ENCODE data around the gene SLCO2B1. TPM values are rescaled to one million over a fixed set of nuclear protein-coding genes. Genes with fewer than 3 reads are reported as not detected.
A peak's percentile ranks its signal among the peaks of the same experiment; 100 is the strongest.

The SLCO2B1 gene
- total RNA-seq, 1 donor from 2014 or later = 19.2 TPM

GRCh38 chr11:75203138-75203537 lies 52.2 kb downstream of the SLCO2B1 start:
- Mint-ChIP-seq H3K36me3 (ENCODE audit: low read depth) (no peaks in the 10 kb centered on the region), H3K27me3 (ENCODE audit: low read depth) (peaks cover 20% of the 10 kb centered on the region), H3K4me3 (ENCODE audit: unreplicated experiment) (no peak overlapping the region), H3K9me3 (ENCODE audit: low read depth) (no peaks in the 10 kb centered on the region), H3K27ac (ENCODE audit: unreplicated experiment) (no peak overlapping the region), H3K4me1 (ENCODE audit: low read depth) (no peaks in the 10 kb centered on the region)
- TF ChIP-seq CTCF (IDR thresholded peaks at IDR 0.05) = no peak
- no peak for DNase-seq (ENCODE audit: low spot score)

GRCh38 chr11:75203641-75204011 lies 52.7 kb downstream of the SLCO2B1 start:
- DNase-seq (ENCODE audit: low spot score) = no peak
- Mint-ChIP-seq H3K27ac (ENCODE audit: unreplicated experiment) (no peak overlapping the region), H3K4me1 (ENCODE audit: low read depth) (no peaks in the 10 kb centered on the region), H3K36me3 (ENCODE audit: low read depth) (no peaks in the 10 kb centered on the region), H3K4me3 (ENCODE audit: unreplicated experiment) (no peak overlapping the region), H3K9me3 (ENCODE audit: low read depth) (no peaks in the 10 kb centered on the region), H3K27me3 (ENCODE audit: low read depth) (peaks cover 20% of the 10 kb centered on the region)
- TF ChIP-seq CTCF (IDR thresholded peaks at IDR 0.05) = no peak

GRCh38 chr11:75204012-75204674 lies 53.2 kb downstream of the SLCO2B1 start:
- Mint-ChIP-seq H3K27me3 (ENCODE audit: low read depth) (peaks cover 18% of the 10 kb centered on the region), H3K4me3 (ENCODE audit: unreplicated experiment) (no peak overlapping the region), H3K27ac (ENCODE audit: unreplicated experiment) (no peak overlapping the region), H3K9me3 (ENCODE audit: low read depth) (no peaks in the 10 kb centered on the region), H3K4me1 (ENCODE audit: low read depth) (no peaks in the 10 kb centered on the region), H3K36me3 (ENCODE audit: low read depth) (no peaks in the 10 kb centered on the region)
- no peak for DNase-seq (ENCODE audit: low spot score)
- TF ChIP-seq CTCF (IDR thresholded peaks at IDR 0.05) = no peak

- no peak overlapping the region for H3K4me3 Mint-ChIP-seq (ENCODE audit: unreplicated experiment)
- H3K27ac Mint-ChIP-seq (ENCODE audit: unreplicated experiment) = no peak overlapping the region
- no peaks in the 10 kb centered on the region for H3K36me3 Mint-ChIP-seq (ENCODE audit: low read depth)
- no peaks in the 10 kb centered on the region for H3K9me3 Mint-ChIP-seq (ENCODE audit: low read depth)
- no peak for DNase-seq (ENCODE audit: low spot score)
- no peaks in the 10 kb centered on the region for H3K4me1 Mint-ChIP-seq (ENCODE audit: low read depth)
- TF ChIP-seq CTCF (IDR thresholded peaks at IDR 0.05) = peak; percentile 91
- peaks cover 13% of the 10 kb centered on the region for H3K27me3 Mint-ChIP-seq (ENCODE audit: low read depth)
These were observed 54.0 kb downstream of the SLCO2B1 start for GRCh38 chr11:75204685-75205563.

GRCh38 chr11:75205564-75206020 lies 54.7 kb downstream of the SLCO2B1 start:
- no peak overlapping the region for H3K27ac Mint-ChIP-seq (ENCODE audit: unreplicated experiment)

More at GRCh38 chr11:75205564-75206020, 54.7 kb downstream of the SLCO2B1 start:
- TF ChIP-seq CTCF (IDR thresholded peaks at IDR 0.05) = no peak
- DNase-seq (ENCODE audit: low spot score) = no peak
- Mint-ChIP-seq H3K27me3 (ENCODE audit: low read depth) (peaks cover 13% of the 10 kb centered on the region), H3K4me3 (ENCODE audit: unreplicated experiment) (no peak overlapping the region), H3K36me3 (ENCODE audit: low read depth) (no peaks in the 10 kb centered on the region), H3K9me3 (ENCODE audit: low read depth) (no peaks in the 10 kb centered on the region), H3K4me1 (ENCODE audit: low read depth) (no peaks in the 10 kb centered on the region)

Measured in chondrocyte (in vitro differentiated cells).